ENCODE data around the gene DPH7. TPM values are rescaled to one million over a fixed set of nuclear protein-coding genes. Genes with fewer than 3 reads are reported as not detected.
A peak's percentile ranks its signal among the peaks of the same experiment; 100 is the strongest.

Gene DPH7
- total RNA-seq, 1 donor from 2014 or later = 18.0 TPM

DNA sequence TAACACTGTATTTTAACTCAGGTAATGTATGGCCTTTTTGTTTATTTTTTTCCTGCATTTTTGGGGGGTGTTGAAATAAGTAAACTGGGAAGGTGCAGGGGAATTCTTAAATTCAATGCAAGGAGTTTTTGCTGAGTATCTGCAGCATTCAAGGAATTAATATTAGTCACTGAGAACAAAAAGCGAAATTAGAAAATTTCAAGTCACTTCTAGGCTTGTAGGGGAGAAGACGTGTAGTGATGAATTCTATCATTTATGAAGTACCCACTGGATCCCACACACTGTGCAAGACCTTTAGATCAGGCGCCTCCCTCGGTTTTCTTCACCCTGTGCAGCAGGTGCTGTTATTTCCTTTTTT, 41.3 kb upstream of the DPH7 start:
- H3K4me1 ChIP-seq = peaks cover 56% of the 10 kb centered on the region
- H3K27me3 ChIP-seq (ENCODE audit: low read depth) = no peaks in the 10 kb centered on the region
- H3K27ac ChIP-seq (replicated peaks) = peak overlapping the region; percentile 90
- intact Hi-C loops (cut with micrococcal nuclease) = no loop called here
- no peak for DNase-seq
- no peaks in the 10 kb centered on the region for H3K9me3 ChIP-seq (replicated peaks)
- H3K36me3 ChIP-seq = peaks cover 14% of the 10 kb centered on the region
- peak overlapping the region; percentile 83 for H3K4me3 ChIP-seq
- TF ChIP-seq, protein P1, sequence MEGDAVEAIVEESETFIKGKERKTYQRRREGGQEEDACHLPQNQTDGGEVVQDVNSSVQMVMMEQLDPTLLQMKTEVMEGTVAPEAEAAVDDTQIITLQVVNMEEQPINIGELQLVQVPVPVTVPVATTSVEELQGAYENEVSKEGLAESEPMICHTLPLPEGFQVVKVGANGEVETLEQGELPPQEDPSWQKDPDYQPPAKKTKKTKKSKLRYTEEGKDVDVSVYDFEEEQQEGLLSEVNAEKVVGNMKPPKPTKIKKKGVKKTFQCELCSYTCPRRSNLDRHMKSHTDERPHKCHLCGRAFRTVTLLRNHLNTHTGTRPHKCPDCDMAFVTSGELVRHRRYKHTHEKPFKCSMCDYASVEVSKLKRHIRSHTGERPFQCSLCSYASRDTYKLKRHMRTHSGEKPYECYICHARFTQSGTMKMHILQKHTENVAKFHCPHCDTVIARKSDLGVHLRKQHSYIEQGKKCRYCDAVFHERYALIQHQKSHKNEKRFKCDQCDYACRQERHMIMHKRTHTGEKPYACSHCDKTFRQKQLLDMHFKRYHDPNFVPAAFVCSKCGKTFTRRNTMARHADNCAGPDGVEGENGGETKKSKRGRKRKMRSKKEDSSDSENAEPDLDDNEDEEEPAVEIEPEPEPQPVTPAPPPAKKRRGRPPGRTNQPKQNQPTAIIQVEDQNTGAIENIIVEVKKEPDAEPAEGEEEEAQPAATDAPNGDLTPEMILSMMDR (IDR thresholded peaks at IDR 0.05; ENCODE audit: borderline replicate concordance) = no peak

DNA sequence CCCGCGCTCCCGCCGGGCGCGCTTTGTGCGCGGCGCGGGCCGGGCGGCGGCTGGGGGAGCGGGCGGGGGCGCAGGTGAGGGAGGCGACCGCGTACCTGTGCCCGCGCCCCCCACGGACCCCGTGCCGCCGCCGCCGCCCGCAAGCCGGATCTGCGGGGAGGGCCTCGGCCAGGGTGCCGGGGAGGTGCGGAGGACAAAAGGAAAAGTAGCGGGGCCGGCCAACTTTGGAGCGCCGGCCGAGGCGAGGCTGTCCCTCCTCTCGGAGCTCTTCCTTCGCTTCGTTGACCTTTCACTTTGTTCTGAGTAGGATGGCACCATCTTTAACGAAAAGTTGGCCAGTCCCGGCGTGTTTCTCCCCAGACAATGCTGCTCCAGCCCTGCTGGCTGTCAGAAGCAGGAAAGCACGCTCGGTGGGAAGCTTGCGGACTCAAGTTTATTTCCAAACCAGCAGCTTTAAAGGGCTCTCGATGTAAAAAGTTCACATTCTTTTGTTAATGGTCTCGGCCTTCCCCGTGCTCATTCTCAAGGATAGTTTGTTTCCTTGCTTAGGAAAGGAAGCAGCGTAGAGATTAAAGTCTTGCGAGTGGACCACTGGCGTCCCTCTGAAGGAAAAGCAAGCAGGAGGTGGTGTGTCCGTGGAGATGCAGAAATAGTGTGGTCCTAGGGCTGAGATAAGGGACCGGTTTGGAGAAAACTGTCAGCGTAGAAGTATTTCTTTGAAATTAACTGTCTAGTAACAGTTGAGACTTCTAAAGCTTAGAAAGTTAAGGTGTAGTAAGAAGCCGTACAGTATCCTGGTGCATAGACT, 40.7 kb upstream of the DPH7 start:
- intact Hi-C loops (cut with micrococcal nuclease) = no loop called here
- peaks cover 20% of the 10 kb centered on the region for H3K36me3 ChIP-seq
- H3K27ac ChIP-seq (replicated peaks) = peak overlapping the region; percentile 90
- H3K27me3 ChIP-seq (ENCODE audit: low read depth) = no peaks in the 10 kb centered on the region
- peak; percentile 29 for DNase-seq
- TF ChIP-seq, protein P1 (IDR thresholded peaks at IDR 0.05; ENCODE audit: borderline replicate concordance) = no peak
- H3K9me3 ChIP-seq (replicated peaks) = no peaks in the 10 kb centered on the region
- H3K4me1 ChIP-seq = peaks cover 53% of the 10 kb centered on the region
- H3K4me3 ChIP-seq = peak overlapping the region; percentile 83

DNA sequence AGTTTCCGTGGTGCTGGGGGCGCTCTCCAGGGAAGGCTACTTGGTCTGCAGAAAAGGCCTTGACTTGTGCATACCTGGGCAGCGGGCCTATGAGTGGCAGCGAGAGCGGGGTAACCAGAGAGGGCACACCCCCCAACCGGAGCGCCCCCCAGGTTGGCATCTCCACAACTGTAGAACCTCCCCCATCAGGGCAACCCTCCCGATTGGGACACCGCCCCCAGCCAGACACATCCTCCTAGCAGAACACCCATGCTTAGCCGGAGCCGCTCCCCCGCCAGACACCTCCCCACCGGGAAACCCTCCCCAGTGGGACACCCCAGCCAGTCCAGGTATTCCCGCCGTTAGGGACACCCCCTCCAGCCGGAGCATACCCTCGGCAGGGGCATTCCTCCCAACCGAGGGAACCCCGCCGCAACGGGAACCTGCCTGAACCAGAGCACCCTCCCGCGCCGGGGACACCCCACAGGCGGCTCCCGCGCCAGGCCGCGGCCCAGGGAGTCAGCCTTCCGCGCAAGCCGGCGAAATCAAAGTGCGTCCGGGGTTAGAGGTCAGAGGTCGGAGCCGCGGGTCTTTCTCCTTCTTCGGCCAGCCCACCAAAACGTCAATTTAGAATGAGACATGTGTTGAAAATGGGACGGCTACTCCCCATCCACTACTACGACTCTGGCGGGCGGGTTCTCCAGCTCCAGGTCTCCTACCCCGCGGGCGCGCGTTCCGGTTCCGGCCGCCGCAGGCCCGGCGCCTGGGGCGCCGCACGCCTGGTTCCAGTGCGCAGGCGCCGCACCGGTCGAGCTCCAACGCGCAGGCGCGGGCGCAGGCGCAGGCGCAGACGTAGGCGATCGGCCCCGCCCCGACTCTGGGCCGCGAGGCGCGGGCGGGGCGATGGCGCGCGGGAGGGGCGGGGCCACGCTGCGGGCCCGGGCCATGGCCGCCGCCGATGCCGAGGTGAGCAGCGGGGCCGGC, 39.7 kb upstream of the DPH7 start, which contains the start of gene EHMT1:
EHMT1 (plus strand) TSS at position 901 of the 963 bp plus-strand sequence; CDS start at position 925, 24 bp downstream.
- Histone ChIP-seq H3K36me3 (peaks cover 31% of the 10 kb centered on the region), H3K9me3 (replicated peaks) (no peaks in the 10 kb centered on the region), H3K4me1 (peaks cover 54% of the 10 kb centered on the region), H3K27me3 (ENCODE audit: low read depth) (no peaks in the 10 kb centered on the region), H3K27ac (replicated peaks) (peak within 1 kb of the TSS; percentile 92), H3K4me3 (peak within 1 kb of the TSS; percentile 98)
- intact Hi-C loops (cut with micrococcal nuclease) = no loop called here
- TF ChIP-seq, protein P1 (IDR thresholded peaks at IDR 0.05; ENCODE audit: borderline replicate concordance) = no peak
- peak; percentile 86 for DNase-seq

DNA sequence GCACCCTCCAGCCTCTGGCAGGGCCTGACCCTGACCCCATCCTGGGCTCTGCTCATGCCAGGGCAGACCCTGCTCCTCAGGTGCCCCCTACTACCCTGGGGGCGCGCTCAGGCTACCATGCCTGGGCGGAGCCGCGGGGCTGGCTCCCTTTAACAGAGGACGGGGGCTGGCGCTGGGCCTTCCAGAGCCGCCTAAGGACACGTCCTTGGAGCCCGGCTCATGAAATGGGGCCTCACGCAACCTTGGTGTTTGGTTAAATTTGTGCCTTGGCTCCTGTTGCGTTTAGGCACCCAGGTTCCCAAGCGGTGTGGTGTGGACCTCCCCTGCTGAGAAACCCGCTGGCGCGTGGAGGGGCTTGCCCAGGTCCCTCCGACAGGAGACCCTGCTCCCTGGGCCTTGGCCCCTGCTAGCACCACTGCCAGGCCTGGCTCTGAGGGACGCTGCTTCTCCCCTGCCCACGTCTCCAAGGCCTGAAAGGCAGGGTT, 36.7 kb upstream of the DPH7 start:
- Histone ChIP-seq H3K4me1 (peaks cover 54% of the 10 kb centered on the region), H3K27me3 (ENCODE audit: low read depth) (no peaks in the 10 kb centered on the region), H3K9me3 (replicated peaks) (no peaks in the 10 kb centered on the region), H3K4me3 (no peak overlapping the region), H3K27ac (replicated peaks) (no peak overlapping the region), H3K36me3 (peaks cover 32% of the 10 kb centered on the region)
- TF ChIP-seq, protein P1 (IDR thresholded peaks at IDR 0.05; ENCODE audit: borderline replicate concordance) = no peak
- intact Hi-C loops (cut with micrococcal nuclease) = no loop called here
- no peak for DNase-seq

DNA sequence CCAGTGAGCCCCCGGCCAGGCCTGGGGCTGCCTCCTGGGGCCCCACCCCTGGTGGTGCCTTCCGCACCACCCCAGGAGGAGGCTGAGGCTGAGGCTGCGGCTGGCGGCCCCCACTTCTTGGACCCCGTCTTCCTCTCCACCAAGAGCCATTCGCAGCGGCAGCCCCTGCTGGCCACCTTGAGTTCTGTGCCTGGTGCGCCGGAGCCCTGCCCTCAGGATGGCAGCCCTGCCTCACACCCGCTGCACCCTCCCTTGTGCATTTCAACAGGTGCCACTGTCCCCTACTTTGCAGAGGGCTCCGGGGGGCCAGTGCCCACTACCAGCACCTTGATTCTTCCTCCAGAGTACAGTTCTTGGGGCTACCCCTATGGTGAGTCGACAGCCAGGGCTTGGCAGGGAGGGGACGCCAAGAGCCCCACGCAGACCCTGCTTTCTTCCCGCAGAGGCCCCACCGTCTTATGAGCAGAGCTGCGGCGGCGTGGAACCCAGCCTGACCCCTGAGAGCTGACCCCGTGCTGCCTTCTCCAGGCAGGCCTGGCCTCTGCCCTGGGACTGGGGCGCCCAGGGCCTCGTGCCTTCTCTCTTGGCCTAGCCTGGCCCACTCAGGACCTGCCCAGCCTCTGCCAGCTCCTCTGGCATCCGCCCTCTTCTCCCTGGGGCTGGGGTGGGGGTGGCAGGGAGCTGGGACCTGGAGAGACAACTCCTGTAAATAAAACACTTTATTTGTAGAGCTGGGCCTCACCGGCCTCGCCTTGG, 36.1 kb upstream of the DPH7 start:
- no peaks in the 10 kb centered on the region for H3K9me3 ChIP-seq (replicated peaks)
- no peak for DNase-seq
- intact Hi-C loops (cut with micrococcal nuclease) = no loop called here
- H3K4me1 ChIP-seq = peaks cover 48% of the 10 kb centered on the region
- no peaks in the 10 kb centered on the region for H3K27me3 ChIP-seq (ENCODE audit: low read depth)
- H3K4me3 ChIP-seq = no peak overlapping the region
- peaks cover 32% of the 10 kb centered on the region for H3K36me3 ChIP-seq
- TF ChIP-seq, protein P1 (IDR thresholded peaks at IDR 0.05; ENCODE audit: borderline replicate concordance) = no peak
- no peak overlapping the region for H3K27ac ChIP-seq (replicated peaks)

Measured in left ventricle myocardium inferior (tissue), 1 donor.